GM12878 (cell line): Measurements from ENCODE around the gene ESRP2. TPM values are rescaled to one million over a fixed set of nuclear protein-coding genes. Genes with fewer than 3 reads are reported as not detected.

Experiments
- ATAC-seq: fragments of 200-7000 bp; cut with Tn5 transposase; 3 replicates; pipeline ENCODE4 v1.9.1; 2020; ENCODE audit warnings: mild to moderate bottlenecking, moderate library complexity
- BruUV-seq: library from RNA; stranded (reverse); fragments of 400-500 nt; replicated peaks from 2 replicates; lab custom pipeline; 2021; lab: Mats Ljungman, UMichigan
- CTCF ChIA-PET: fragments of 300-600 bp; sonication (Branson Sonifier 250); formaldehyde crosslinking; extraction: SDS; loops from one replicate; lab custom pipeline; 2021; ENCODE audit warnings: inconsistent platforms; lab: Yijun Ruan, JAX
- POLR2A ChIA-PET: fragments of 350-600 bp; formaldehyde crosslinking; extraction: SDS; loops from one replicate; lab custom pipeline; 2021; ENCODE audit warnings: inconsistent platforms; lab: Charles Lee
- RAD21 ChIA-PET: fragments of 300-600 bp; sonication (Branson Sonifier 250); formaldehyde crosslinking; loops from one replicate; lab custom pipeline; 2023; ENCODE audit warnings: antibody characterized with exemption; ENCODE audit not compliant: unreplicated experiment; lab: Charles Lee
- SMC1A ChIA-PET: fragments of 300-600 bp; sonication (Branson Sonifier 250); formaldehyde crosslinking; loops from one replicate; lab custom pipeline; 2023; ENCODE audit not compliant: unreplicated experiment, uncharacterized antibody; lab: Charles Lee
- DNase-seq: peaks from one replicate; pipeline ENCODE4 v3.0.0-alpha.2; 2011; ENCODE audit warnings: low read depth, low spot score
- FAIRE-seq: peaks from 3 replicates; lab custom pipeline; 2011; peaks lifted over from hg19 to GRCh38; lab: Jason Lieb, UNC
- H2AFZ ChIP-seq: 2 replicates; pipeline ENCODE4 v1.6.0; 2011; ENCODE audit warnings: low read depth, low read length, control low read depth; ENCODE audit not compliant: control insufficient read depth
- H3K27ac ChIP-seq: 2 replicates; pipeline ENCODE4 v1.5.1; 2011; ENCODE audit warnings: control low read depth; ENCODE audit not compliant: control insufficient read depth, insufficient read depth
- H3K27me3 ChIP-seq, 2 experiments: replicated peaks in 1 of 2; 2 replicates each; pipeline versions ENCODE4 v1.6.0 to v1.6.1; 2011; ENCODE audit warnings: low read length in 1 of 2; ENCODE audit not compliant: control insufficient read depth in 2 of 2, insufficient read depth in 2 of 2
- H3K36me3 ChIP-seq, 2 experiments: 2 replicates each; pipeline ENCODE4 v1.5.1; 2011; ENCODE audit warnings: low read length in 1 of 2; ENCODE audit not compliant: control insufficient read depth in 2 of 2, insufficient read depth in 2 of 2
- H3K4me1 ChIP-seq: 2 replicates; pipeline ENCODE4 v1.6.1; 2011; ENCODE audit warnings: mild to moderate bottlenecking, low read length, moderate library complexity, mixed read lengths; ENCODE audit not compliant: control insufficient read depth, insufficient read depth
- H3K4me2 ChIP-seq: 2 replicates; pipeline ENCODE4 v1.6.0; 2011; ENCODE audit warnings: control low read depth; ENCODE audit not compliant: control insufficient read depth, insufficient read depth
- H3K4me3 ChIP-seq: fragments of 200-600 bp; sonication (generic); 2 replicates; pipeline ENCODE4 v1.5.1; 2016
- H3K79me2 ChIP-seq: 2 replicates; pipeline ENCODE4 v1.6.0; 2011; ENCODE audit warnings: low read length; ENCODE audit not compliant: control insufficient read depth, insufficient read depth
- H3K9ac ChIP-seq: 2 replicates; pipeline ENCODE4 v1.8.0; 2011; ENCODE audit warnings: low read length, control low read depth, mixed read lengths; ENCODE audit not compliant: control insufficient read depth, insufficient read depth
- H3K9me3 ChIP-seq: replicated peaks from 3 replicates; pipeline ENCODE4 v1.5.1; 2011; ENCODE audit warnings: mild to moderate bottlenecking, low read length; ENCODE audit not compliant: control insufficient read depth, insufficient read depth
- H4K20me1 ChIP-seq: 2 replicates; pipeline ENCODE4 v1.6.0; 2011; ENCODE audit not compliant: control insufficient read depth, insufficient read depth
- BRCA1 ChIP-seq: IDR thresholded peaks from 2 replicates; pipeline ENCODE4 v1.6.1; 2011; ENCODE audit warnings: low read depth, low read length, improper control_type of control experiment
- CHD1 ChIP-seq: IDR thresholded peaks from 2 replicates; pipeline ENCODE4 v1.6.1; 2012; ENCODE audit warnings: low read depth, low read length, improper control_type of control experiment
- CREB1 ChIP-seq: IDR thresholded peaks from 2 replicates; pipeline ENCODE4 v1.6.1; 2012; ENCODE audit warnings: low read depth, mild to moderate bottlenecking, inconsistent platforms
- EED ChIP-seq: sonication (generic); IDR thresholded peaks from 2 replicates; pipeline ENCODE4 v1.6.1; 2016; ENCODE audit warnings: antibody characterized with exemption, low read depth
- HDAC6 ChIP-seq: fragments of 200-600 bp; sonication (generic); IDR thresholded peaks from one replicate; pipeline ENCODE4 v1.8.0; 2017; ENCODE audit warnings: antibody characterized with exemption; ENCODE audit not compliant: unreplicated experiment
- IKZF1 ChIP-seq: fragments of 450-650 bp; conservative IDR thresholded peaks from 2 replicates; pipeline ENCODE4 v1.6.1; 2017; ENCODE audit warnings: antibody characterized with exemption, mild to moderate bottlenecking
- PAX5 ChIP-seq: IDR thresholded peaks from 2 replicates; pipeline ENCODE4 v1.6.1; 2011; ENCODE audit warnings: low read depth, low read length, borderline replicate concordance
- POLR2AphosphoS5 ChIP-seq: IDR thresholded peaks from 2 replicates; pipeline ENCODE4 v1.6.1; 2011; ENCODE audit warnings: mild to moderate bottlenecking, low read length, inconsistent platforms
- RAD21 ChIP-seq: IDR thresholded peaks from 2 replicates; pipeline ENCODE4 v1.6.1; 2011; ENCODE audit warnings: mild to moderate bottlenecking, low read depth, low read length, moderate library complexity; ENCODE audit not compliant: insufficient read depth
- RELA ChIP-seq: fragments of 450-650 bp; IDR thresholded peaks from 2 replicates; pipeline ENCODE4 v1.8.0; 2014; ENCODE audit warnings: borderline replicate concordance; ENCODE audit not compliant: partially characterized antibody
- RUNX3 ChIP-seq: IDR thresholded peaks from 2 replicates; pipeline ENCODE4 v1.6.1; 2012; ENCODE audit warnings: low read length, inconsistent platforms
- SRF ChIP-seq, 2 experiments: IDR thresholded peaks; 2 replicates each; pipeline ENCODE4 v1.6.1; 2011; ENCODE audit warnings: low read depth in 2 of 2, low read length in 2 of 2, mild to moderate bottlenecking in 1 of 2, moderate library complexity in 1 of 2
- TCF12 ChIP-seq: IDR thresholded peaks from 2 replicates; pipeline ENCODE4 v1.6.1; 2011; ENCODE audit warnings: low read depth, mild to moderate bottlenecking, low read length
- TCF3 ChIP-seq: IDR thresholded peaks from 2 replicates; pipeline ENCODE4 v1.6.1; 2012; ENCODE audit warnings: low read depth, mild to moderate bottlenecking, low read length, borderline replicate concordance; ENCODE audit not compliant: insufficient read depth
- WGBS: methylation state at CpG from one replicate; pipeline ENCODE4 v1.1.6; 2016; ENCODE audit warnings: low lambda C conversion rate; ENCODE audit not compliant: insufficient replicate concordance, insufficient coverage; ENCODE audit errors: missing lambda C conversion rate; 5-methylcytosine and 5-hydroxymethylcytosine counted together
- in situ Hi-C: fragments of 300-500 bp; cut with MboI; formaldehyde crosslinking; loops from 9 replicates; pipeline ENCODE4 v1.14.3; 2018; ENCODE audit warnings: mixed read lengths
- intact Hi-C: fragments of 100-400 bp; cut with micrococcal nuclease; formaldehyde crosslinking; loops from one replicate; pipeline ENCODE4 v1.14.2; 2022; ENCODE audit not compliant: unreplicated experiment
- polyA plus RNA-seq, 11 experiments: library from polyadenylated mRNA; depleted of rRNA in 4 of 11; unstranded in 6 of 11; stranded (reverse) in 5 of 11; fragments of >200 nt; fragmentation: Nextera tagmentation in 4 of 11; fragmentation: Illumina TruSeq in 1 of 11; extraction: Ambion mirVana in 4 of 11; extraction: Trizol in 1 of 11; gene quantifications; 1 replicate in 1 of 11; 2 replicates in 10 of 11; pipeline versions ENCODE4 v1.2.1 to v1.2.3, GENCODE V29; 2011 to 2016; ENCODE audit warnings: inconsistent platforms in 2 of 11, missing spikeins in 2 of 11, low read depth in 1 of 11
- total RNA-seq, 4 experiments: library from RNA; depleted of rRNA in 3 of 4; stranded (reverse); fragments of >200 nt in 3 of 4; fragmentation: Illumina TruSeq in 1 of 4; extraction: Trizol in 1 of 4; gene quantifications; 2 replicates each; pipeline versions ENCODE4 v1.2.1 to v1.2.3, GENCODE V29; 2013 to 2021

The ESRP2 gene
- total and polyA plus RNA-seq, 10 of the 15 experiments (the other 5 are each of a cell fraction or from before 2014, with no cell fraction given): 0.04 to 0.64 (median 0.08) TPM; not detected in 3

- no TSS peak for BruUV-seq
- CTCF ChIA-PET: interaction anchor here (0.7 to 9.0 kb wide), 13 partner anchors 14 to 272 kb away, joined by 3 to 747 read pairs (median 3); partner anchors contain the start of gene PLA2G15
- H3K4me1 ChIP-seq: peaks cover 20% of the 10 kb centered on the region
- peak; percentile 75 for FAIRE-seq
- SMC1A ChIA-PET: interaction anchor here (0.9 to 2.7 kb wide), 17 partner anchors 9 to 358 kb away, joined by 3 to 32 read pairs (median 4); partner anchors contain the start of genes PLA2G15, PRMT7 and SLC7A6OS
- TF ChIP-seq TCF3 (peak; percentile 66; the same call in 1 of the 2 replicates), RUNX3 (peak; percentile 4; the same call in 1 of the 2 replicates), BRCA1 (no peak), SRF (IDR thresholded peaks at IDR 0.05; ENCODE audit: low read depth in 2 of 2, low read length in 2 of 2) (peak in 1 of 2 experiments; percentile 59; a peak in 1 of 4 replicates), POLR2AphosphoS5 (no peak), RAD21 (no peak), HDAC6 (no peak), CREB1 (no peak), RELA (no peak), CHD1 (no peak), TCF12 (peak; percentile 89), PAX5 (no peak), IKZF1 (peak; percentile 36; the same call in 1 of the 2 replicates), EED (peak; percentile 44; the same call in 1 of the 2 replicates)
- in situ Hi-C loops (loop anchor here (5.0 kb wide), 1 partner anchor 70 kb away; no protein-coding TSS in a partner anchor), intact Hi-C loops (no loop called here)
- H3K36me3 ChIP-seq: peaks cover 0 to 7% of the 10 kb centered on the region in 2 experiments; a peak in 3 of 4 replicates
- DNase-seq: no peak
- H4K20me1 ChIP-seq: no peaks in the 10 kb centered on the region
- 24% methylated on average over 6 of the region's 6 CpGs for WGBS
- no peaks in the 10 kb centered on the region for H3K27me3 ChIP-seq
- no peak overlapping the region for H3K9ac ChIP-seq
- no peaks in the 10 kb centered on the region for H3K79me2 ChIP-seq
- H3K4me2 ChIP-seq: peak overlapping the region; percentile 18
- H3K4me3 ChIP-seq: no peak overlapping the region
- no peaks in the 10 kb centered on the region for H3K9me3 ChIP-seq
- RAD21 ChIA-PET: interaction anchor here (0.9 to 10.2 kb wide), 12 partner anchors 8 to 186 kb away, joined by 3 to 399 read pairs (median 4); partner anchors contain the start of gene PLA2G15
- peak; percentile 68 for ATAC-seq
- POLR2A ChIA-PET: interaction anchor here (0.5 to 1.9 kb wide), 10 partner anchors 9 to 643 kb away, joined by 3 to 17 read pairs (median 4); no protein-coding TSS in a partner anchor
- H3K27ac ChIP-seq: peak overlapping the region; percentile 35
- peak overlapping the region; percentile 29 for H2AFZ ChIP-seq
Observed at GRCh38 chr16:68257251-68257905, 21.5 kb upstream of the ESRP2 start.
